Jurkat, Clone E6-1 (cell line): ENCODE measurements around the gene ITGA11.

Experiments used
- DNase-seq: peaks from one replicate; pipeline ENCODE4 v3.0.0-alpha.2; 2011; ENCODE audit warnings: low read depth, low spot score
- H3K4me3 ChIP-seq: 2 replicates; pipeline ENCODE4 v1.5.1; 2011; ENCODE audit warnings: mild to moderate bottlenecking, low read length, control low read depth, moderate library complexity

The ITGA11 gene

DNA sequence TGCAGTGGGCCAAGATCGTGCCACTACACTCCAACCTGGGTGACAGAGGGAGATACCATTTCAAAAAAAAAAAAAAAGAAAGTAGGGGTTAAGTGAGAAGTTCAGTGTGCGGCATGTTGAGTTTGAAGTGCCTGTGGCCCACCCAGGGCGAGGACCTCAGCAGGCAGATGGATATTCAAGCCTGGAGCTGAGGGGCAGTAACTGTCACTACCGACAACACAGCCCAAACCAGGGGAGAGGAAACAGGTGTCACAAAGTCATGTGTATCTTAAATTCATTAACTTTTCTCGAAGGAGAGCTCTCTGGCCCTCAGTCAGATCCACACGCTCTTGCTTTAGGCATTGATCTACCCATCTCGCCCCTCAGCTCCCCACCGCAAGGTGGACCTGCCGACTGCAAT lies 109.2 kb downstream of the ITGA11 start:
- no peak for DNase-seq
- no peak overlapping the region for H3K4me3 ChIP-seq

DNA sequence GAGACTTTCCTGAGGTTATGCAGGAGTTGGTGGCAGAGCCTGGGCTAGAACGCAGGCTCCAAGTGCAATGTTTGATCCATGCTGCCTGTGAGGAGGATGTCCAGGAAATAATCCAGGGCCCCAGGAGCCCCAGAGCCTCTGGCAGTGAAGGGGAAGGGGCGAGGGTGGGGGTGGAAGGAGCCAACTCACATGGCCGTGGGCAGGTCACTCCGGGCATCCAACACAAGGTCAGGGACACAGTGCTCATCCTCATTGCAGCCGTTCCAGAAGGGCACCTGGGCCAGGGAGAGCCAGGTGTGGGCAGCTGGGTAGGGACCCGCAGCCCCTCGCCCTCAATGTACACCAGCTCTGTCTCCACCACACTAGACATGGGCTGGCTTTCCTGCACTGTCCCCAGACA lies 110.7 kb downstream of the ITGA11 start:
- H3K4me3 ChIP-seq: no peak overlapping the region
- DNase-seq: no peak

DNA sequence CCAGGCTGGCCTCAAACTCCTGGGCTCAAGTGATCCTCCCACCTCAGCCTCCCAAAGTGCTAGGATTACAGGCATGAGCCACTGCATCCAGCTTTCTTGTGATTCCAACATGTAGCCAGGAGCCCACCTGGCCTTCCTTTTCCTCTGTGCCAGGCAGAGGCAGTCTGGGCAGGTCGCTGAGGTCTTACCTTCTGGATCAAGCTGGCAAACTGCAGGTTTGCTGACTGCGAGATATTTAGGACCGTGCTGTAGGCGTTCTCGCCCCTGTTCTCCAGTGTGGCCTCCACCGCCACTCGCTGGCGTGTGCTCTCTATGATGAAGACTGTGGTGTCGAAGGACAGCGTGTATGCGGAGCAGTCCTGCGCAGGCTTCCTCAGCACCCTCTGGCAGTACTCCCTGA lies 112.0 kb downstream of the ITGA11 start:
- no peak for DNase-seq
- no peak overlapping the region for H3K4me3 ChIP-seq

DNA sequence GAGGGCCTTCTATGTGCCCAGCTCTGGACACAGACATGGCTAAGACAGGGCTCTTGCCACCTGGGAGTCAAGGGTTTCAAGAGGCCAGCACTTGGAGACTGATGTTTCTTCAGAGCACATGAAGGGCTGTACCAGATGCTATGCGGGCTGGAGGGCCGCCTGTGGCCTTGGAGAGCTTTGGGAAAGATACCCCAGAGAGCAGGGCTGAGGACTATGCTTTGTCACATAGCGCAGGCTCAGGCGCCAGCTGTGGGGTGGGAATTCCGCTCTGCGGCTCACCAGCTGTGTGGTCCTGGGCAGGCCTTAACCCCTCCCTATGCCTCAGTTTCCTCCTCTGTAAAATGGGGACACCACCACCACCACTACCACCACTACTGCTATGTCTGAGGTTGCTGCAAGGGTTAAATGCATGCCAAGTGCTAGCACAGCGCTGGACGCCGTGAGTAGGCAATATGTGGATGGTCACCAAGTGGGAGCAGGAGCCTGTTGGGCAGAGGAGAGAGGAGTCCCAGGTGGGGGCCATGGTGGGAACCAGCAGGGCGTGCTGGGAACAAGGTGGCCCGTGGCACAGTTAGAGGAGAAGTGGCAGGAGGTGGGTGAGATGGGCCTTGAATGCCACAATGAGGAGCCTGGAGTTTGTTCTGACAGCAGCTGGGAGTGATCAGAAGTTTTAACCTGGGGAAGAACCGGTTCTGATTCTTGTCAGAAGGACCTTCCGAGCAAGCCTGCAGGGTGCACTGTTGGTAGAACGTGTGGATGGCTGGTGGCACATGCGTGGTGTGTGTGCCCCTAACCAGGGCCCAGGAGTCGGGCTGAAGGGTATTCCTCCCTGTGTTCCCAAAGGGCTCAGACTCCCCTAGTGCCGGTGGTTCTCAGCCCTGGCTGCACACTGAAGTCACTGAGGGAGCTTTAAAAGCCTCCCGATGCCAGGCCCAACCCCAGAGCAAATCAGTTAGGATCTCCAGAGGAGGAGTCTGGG lies 112.7 kb downstream of the ITGA11 start:
- no peak for DNase-seq
- H3K4me3 ChIP-seq: no peak overlapping the region

DNA sequence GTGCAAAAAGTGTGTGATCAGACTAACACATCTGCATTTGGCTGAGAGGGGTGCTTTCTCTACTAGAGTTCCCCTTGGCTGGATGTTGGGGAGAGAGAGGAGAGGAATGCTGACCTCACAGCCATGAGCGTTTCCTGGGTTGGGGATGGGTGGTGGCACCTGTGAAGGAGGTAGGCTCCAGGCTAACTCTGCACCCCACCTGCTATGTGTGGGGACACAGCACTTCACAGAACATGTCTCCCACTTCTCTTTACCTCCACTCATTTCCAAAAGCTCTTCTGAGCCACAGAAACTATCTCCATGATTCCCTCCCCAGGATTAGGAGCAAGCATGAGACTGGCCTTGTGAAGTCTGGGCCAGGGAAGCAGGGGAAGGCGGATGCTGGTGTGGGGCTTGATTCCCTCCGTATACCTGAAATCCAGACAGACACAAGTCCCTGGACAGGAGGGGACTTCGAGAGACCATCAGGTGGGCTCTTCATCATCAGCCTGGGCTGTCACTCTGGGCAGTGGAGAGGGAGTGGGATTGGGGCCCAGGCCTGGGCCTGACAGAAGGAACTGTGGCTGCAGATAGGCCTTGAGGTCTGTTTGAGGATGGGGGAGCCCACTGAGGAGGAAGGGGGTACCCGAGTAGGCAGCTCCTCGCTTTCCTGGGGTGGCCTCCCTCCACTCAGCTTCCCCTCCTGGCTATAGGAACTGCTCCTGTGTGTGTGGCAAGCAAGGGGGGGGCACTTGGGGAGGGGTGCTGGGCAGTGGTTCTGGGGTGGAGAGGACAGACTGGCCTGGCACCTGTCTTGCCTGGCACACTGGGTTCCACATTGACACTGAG lies 113.7 kb downstream of the ITGA11 start:
- H3K4me3 ChIP-seq: no peak overlapping the region
- DNase-seq: no peak

DNA sequence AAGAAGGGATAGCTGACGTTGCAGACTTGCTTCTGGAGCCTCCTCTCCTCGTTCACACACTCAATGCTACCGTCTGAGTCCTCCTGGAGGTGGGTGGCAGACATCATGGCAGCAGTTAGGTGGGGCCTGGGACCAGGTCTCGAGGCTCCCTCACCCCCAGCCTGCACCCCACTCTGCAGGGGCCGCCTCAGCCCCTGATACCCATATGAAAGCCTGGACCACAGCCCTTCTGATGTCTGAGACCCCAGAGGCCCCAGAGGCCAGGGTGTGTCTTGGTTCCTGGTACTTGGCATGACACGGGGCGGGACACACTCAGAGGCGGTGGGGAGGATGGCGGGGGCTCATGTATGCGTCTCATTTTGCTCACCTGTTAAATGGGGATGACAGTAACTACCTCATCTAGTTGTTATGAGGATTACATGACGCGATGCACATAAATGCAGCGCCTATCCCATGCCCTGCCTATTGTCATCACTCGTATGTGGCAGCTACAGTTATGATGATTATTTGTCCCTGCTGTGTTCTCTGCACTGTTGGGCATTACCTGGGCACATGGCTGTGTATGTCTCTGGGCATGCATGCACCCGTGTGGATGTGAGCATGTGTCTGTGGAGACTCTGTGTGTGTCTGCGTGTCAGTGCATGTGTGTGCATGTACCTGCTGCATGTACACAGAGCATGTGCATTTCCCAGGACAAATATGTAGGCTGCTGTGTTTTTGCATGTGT lies 114.5 kb downstream of the ITGA11 start:
- no peak overlapping the region for H3K4me3 ChIP-seq

DNA sequence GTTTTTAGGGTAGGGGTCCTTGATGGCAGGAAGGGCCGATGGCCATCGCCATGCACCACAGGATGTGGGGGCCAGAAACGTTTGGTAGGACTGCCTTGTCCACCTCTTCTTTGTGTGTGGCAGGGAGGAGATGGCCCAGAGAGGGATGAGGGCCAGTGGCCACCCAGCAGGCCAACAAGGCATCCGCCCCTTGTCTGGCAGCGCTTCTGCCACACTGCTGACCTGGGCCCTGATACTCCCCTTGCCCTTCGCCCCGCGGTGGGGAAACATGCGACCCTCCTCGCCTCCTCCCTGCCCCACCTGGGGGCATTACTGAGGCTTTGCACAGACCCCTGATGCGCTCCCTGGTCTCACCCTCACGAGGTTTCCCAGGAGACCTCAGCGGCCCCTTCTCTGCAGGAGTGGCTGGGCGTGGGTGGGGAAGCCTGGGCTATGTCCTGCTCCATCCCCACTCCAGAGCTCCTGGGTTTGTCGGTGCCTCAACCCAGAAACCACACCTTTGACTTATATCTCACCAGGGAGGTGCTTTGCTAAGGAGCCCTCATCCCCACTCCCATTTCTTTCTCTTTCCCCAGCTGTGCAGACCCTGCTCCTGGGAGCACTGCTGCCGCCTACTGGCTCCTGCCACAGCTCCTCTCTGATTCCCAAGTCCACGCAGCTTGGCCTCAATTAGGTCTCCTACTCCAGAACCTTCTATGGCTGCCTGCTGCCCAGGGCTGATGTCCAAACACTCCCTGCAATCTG lies 115.7 kb downstream of the ITGA11 start:
- DNase-seq: no peak
- no peak overlapping the region for H3K4me3 ChIP-seq

More for the DNA sequence above, 114.5 kb downstream of the ITGA11 start:
- no peak for DNase-seq

DNA sequence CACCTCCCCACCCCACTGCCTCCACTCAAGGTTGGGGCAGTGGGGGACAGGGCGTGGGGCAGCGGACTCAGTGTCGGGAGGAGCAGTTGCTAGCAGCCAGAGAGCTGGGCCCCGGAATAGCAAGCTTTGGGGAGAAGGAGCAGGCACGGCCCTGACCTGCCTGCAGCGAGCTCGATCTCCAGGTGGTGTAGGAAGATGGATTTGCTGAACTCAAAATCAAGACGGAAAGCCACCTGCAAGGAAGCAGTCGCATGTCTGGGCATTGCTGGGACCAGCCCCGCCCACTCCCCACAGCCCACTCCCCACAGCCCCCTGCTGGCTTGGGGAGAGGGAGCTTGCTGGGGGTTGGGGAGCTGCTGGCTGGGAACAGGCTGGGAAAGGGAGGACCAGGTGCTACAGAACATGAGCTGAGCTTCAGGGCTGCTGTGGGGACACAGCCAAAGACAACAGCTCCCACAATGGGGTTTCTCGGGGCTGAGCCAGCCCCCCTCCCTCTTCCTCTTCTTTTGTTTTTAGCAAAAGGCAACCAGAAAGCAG lies 116.4 kb downstream of the ITGA11 start:
- DNase-seq: no peak
- no peak overlapping the region for H3K4me3 ChIP-seq

DNA sequence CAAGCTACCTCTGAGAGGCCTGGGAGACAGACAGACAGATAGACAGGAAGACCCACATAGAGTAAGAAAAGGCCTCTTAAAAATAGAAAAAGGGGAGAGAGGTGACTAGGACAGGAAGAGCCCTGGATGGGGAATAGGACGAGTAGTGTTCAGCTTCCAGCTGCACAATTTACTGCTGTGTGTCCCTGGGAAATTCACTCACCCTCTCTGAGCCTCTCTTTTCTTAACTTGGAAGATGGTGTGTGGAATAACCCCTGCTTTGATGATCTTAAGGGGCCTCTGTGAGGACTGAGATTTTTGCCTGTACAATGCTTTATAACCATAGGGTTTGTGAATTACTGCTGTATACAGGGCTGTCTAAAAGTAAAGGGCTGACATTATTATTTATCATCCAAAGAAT lies 116.9 kb downstream of the ITGA11 start:
- DNase-seq: no peak
- no peak overlapping the region for H3K4me3 ChIP-seq

DNA sequence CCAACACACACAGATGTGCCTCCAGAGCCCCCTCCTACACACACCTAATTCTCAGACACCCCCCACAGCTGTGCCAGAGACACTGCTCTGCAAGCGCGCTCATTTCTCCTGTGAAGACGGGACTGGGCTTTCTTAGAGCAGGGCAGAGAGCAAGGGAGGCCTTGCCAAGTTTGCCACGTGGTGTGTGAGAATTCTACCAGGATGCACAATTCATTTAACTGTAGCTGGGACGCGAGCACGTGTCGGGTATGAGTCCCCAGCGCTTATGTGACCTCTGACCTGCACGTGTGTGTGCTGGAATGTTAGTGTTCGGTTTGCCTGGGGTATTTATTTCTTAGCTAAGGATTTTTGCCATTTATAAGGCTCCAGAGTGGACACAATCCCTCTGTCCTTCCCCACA lies 117.4 kb downstream of the ITGA11 start:
- H3K4me3 ChIP-seq: no peak overlapping the region

DNA sequence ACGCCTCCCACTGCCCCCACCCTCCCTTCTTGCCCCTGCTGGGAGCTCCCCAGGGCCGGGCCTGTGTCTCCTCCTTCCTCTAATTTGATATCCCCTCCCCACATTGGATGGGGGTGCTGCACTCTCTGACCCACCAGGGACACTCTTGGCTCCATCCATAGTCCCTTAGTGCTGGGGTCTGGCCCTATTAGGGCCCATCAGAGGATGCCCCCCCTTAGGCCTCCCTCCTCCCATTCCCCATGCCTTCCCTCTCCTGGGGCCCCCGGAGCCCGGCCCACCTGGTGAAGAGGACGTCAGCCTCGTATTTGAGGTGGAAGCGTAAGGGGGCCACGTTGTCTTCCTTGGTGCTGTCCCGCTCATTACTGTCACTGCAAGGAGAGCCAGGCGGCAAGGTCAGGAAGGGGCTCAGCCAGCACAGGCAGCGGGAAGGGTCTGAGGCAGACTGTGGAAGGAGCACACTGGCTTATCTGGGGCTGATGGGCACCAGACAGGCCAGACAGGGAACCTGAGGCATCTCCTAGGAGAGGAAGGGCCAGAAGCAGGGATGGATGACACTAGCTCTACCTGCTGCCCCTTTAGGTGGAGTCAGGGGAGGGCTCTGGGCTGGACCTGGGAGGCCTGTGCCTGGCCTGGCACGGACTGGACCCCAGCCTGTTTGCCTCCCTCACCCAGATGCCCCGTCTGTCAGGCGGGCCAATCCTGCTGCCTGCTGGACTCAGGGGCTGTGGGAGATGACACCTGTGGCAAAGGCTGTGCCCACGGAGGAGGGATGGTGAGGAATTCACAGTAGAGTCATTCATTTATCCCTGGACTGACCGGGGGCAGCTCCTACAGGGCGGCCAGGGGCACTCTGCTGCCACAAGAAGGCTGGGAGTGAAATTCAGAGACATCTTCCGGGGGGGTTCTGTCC lies 118.2 kb downstream of the ITGA11 start:
- DNase-seq: no peak
- H3K4me3 ChIP-seq: no peak overlapping the region

More for the DNA sequence above, 117.4 kb downstream of the ITGA11 start:
- no peak for DNase-seq

DNA sequence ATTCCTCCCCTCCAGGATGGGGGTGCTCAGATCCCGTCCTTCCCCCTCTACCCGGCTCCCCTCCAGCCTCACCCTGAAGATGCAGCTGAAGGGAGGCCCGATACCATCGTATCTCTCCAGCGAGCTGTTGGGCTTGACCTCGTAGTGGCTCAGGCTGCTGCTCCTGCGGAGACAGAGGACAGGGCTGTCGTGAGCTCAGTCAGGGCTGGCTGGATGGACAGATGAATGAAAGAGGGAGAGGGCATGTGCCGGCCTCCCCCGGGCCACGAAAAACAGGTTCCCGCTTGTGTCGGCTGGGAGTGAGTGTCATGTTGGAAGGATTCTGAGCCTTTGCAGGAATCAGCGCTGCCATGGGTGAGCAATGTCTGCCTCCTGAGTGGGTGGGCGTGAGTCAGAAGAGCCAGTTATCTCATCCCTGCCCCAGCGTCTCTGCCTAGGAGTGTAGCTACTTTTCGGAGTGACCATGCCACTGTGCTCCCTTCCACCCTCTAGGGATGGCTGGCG lies 119.2 kb downstream of the ITGA11 start:
- no peak for DNase-seq
- no peak overlapping the region for H3K4me3 ChIP-seq

DNA sequence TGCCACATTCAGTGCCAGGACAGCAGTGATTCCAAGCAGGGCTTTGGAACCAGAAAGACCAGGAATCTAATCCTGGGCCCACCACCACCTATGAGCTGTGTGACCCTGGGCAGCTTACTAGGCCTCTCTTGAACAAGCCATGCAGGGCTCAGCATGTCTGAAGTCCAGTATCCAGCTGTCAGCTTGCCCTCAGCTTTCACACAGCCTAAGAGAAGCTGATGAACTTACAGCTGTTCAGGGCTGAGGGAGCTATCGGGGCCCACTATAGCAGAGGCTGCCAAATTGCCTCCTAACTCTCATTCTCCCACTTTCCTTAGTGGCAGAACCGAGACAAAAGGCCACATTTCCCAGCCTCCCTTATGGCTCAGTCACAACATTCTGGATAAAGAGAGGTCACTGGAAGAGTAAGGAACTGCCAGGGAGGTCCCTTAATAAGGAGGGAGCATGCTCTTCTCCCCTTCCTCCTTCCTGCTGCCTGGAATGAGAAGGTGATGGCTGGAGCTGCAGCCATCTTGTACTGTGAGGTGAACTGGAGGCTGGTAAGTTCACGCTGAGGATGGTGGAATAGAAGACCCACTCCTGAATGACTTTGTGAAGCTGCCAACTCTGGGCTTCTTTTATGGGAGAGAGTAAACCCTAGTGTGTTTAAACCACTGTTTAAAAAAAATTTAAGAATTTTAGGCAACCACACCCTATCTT lies 120.0 kb downstream of the ITGA11 start:
- DNase-seq: no peak
- no peak overlapping the region for H3K4me3 ChIP-seq

DNA sequence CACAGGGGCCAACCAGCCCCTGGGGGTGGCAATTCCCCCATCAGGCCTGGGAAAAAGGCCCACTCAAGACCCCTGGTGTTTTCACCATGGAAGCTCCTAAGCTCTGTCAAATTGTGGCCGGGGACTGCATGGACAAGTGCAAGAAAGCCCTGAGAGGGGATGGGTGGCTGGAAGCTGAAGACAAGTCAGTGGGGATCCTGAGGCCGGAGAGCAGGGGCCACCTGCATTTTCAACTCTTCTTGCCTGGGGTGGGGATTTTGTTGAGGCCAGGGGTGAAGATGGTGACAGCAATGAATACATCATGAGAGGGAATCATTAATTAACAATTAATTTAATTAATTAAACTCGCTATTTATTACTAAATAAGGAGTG lies 120.5 kb downstream of the ITGA11 start:
- H3K4me3 ChIP-seq: no peak overlapping the region
- no peak for DNase-seq

DNA sequence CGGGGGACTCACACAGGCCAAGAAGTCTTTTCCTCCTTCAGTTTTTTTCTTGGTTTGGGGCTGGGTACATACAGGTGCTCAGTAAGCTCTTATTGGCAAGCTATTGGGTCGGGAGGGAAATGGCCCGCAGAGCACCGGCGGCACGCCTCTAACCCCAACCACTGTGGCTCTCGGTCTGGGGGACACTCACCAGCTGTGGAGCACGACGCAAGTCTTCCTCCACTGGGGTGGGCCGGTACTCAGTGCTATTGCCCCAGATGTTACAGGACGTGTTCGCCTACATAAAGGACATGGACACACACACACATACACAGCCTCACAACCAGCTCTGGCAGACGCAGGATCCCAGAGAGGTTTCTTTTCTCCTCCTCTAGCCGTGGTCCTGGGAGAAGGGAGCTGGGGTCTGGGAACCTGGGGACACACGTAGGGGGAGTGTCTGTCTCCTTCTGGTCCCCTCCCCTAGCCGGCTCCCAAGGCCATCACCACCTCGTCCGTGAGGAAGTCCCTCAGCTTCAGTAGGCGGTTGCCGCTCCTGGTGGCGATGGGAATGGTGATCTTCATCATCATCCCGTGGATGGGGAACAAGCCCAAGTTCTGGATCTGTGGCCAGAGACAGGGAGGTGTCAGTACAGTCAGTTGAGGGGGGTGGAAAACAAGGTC lies 121.0 kb downstream of the ITGA11 start:
- no peak overlapping the region for H3K4me3 ChIP-seq

DNA sequence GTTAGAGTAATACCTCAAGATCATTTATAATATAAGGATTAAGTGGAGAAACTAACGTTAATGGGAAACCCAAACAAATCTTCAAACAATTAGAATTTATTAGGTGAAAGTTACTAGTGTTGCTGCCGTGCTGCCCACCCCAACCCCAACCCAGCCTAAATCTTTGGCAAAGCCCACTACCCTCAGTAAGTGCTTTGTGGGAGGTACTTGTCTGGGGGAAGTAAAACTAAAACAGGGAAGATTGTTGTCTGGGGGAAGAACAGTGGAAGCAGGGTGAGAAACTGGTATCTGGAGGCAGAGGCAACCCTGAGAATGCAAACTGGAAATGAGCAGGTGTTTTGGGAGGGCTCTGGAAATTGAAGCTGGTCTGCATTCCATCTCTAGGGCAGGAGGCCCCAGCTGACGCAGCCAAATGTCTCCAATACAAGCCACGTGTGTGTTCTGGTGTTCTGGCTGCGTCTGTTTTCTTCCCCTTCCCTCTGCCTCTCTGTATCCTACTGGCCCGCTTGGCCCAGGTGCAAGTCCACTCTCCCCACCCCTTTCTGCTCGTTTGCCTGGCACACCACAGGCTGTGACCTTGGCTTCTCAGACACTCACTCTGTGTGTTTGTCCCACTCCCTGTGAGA lies 121.7 kb downstream of the ITGA11 start:
- no peak overlapping the region for H3K4me3 ChIP-seq
- DNase-seq: no peak

More for the DNA sequence above, 121.0 kb downstream of the ITGA11 start:
- DNase-seq: no peak
